Measurements from ENCODE around the gene PPM1N.

Gene PPM1N

DNA sequence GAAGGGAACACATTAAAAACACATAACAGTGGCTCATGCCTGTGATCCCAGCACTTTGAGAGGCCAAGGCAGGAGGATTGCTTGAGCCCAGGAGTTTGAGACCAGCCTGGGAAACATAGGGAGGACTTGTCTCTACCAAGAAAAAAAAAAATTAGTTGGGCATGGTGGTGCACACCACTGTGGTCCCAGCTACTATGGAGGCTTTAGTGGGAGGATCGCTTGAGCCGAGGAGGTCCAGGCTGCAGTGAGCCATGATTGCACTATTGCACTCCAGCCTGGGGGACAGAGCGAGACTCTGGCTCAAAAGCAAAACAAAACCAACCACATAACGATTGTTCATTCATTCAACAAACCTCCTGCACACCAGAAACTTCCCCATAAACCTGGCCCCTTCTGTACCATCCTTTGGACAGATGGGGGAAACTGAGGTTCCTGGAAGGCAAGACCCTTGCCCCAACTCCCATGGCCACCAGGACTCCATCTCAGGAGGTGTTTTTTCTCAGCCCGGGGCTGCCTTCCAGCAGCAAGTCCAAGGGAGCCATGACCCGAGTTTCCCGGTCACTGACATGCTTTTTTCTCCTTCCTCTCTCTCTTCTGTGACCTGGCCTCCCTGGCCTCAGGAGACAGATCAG is 26.2 kb upstream of the PPM1N start:
- FAIRE-seq = no peak
- no peak for TF ChIP-seq POLR2A (IDR thresholded peaks at IDR 0.05; ENCODE audit: low read depth, low read length)
- no peak for TF ChIP-seq POLR2AphosphoS5 (IDR thresholded peaks at IDR 0.05; ENCODE audit: low read depth, low read length)
- no peak for TF ChIP-seq TAF1 (IDR thresholded peaks at IDR 0.05; ENCODE audit: borderline replicate concordance, low read depth, low read length)

DNA sequence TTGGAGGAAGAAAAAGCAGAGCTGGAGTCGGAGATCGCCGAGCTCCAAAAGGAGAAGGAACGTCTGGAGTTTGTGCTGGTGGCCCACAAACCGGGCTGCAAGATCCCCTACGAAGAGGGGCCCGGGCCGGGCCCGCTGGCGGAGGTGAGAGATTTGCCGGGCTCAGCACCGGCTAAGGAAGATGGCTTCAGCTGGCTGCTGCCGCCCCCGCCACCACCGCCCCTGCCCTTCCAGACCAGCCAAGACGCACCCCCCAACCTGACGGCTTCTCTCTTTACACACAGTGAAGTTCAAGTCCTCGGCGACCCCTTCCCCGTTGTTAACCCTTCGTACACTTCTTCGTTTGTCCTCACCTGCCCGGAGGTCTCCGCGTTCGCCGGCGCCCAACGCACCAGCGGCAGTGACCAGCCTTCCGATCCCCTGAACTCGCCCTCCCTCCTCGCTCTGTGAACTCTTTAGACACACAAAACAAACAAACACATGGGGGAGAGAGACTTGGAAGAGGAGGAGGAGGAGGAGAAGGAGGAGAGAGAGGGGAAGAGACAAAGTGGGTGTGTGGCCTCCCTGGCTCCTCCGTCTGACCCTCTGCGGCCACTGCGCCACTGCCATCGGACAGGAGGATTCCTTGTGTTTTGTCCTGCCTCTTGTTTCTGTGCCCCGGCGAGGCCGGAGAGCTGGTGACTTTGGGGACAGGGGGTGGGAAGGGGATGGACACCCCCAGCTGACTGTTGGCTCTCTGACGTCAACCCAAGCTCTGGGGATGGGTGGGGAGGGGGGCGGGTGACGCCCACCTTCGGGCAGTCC is 25.5 kb upstream of the PPM1N start:
- no peak for TF ChIP-seq POLR2AphosphoS5 (IDR thresholded peaks at IDR 0.05; ENCODE audit: low read depth, low read length)
- no peak for TF ChIP-seq TAF1 (IDR thresholded peaks at IDR 0.05; ENCODE audit: borderline replicate concordance, low read depth, low read length)
- TF ChIP-seq POLR2A (IDR thresholded peaks at IDR 0.05; ENCODE audit: low read depth, low read length) = no peak
- no peak for DNase-seq (ENCODE audit: insufficient read length)
- no peak for FAIRE-seq

More for the DNA sequence above, 26.2 kb upstream of the PPM1N start:
- DNase-seq (ENCODE audit: insufficient read length) = no peak

DNA sequence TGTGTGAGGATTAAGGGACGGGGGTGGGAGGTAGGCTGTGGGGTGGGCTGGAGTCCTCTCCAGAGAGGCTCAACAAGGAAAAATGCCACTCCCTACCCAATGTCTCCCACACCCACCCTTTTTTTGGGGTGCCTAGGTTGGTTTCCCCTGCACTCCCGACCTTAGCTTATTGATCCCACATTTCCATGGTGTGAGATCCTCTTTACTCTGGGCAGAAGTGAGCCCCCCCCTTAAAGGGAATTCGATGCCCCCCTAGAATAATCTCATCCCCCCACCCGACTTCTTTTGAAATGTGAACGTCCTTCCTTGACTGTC is 24.9 kb upstream of the PPM1N start:
- DNase-seq (ENCODE audit: insufficient read length) (no peak), FAIRE-seq (no peak)
- TF ChIP-seq POLR2AphosphoS5 (IDR thresholded peaks at IDR 0.05; ENCODE audit: low read depth, low read length) (no peak), TAF1 (IDR thresholded peaks at IDR 0.05; ENCODE audit: borderline replicate concordance, low read depth, low read length) (no peak), POLR2A (IDR thresholded peaks at IDR 0.05; ENCODE audit: low read depth, low read length) (no peak)

DNA sequence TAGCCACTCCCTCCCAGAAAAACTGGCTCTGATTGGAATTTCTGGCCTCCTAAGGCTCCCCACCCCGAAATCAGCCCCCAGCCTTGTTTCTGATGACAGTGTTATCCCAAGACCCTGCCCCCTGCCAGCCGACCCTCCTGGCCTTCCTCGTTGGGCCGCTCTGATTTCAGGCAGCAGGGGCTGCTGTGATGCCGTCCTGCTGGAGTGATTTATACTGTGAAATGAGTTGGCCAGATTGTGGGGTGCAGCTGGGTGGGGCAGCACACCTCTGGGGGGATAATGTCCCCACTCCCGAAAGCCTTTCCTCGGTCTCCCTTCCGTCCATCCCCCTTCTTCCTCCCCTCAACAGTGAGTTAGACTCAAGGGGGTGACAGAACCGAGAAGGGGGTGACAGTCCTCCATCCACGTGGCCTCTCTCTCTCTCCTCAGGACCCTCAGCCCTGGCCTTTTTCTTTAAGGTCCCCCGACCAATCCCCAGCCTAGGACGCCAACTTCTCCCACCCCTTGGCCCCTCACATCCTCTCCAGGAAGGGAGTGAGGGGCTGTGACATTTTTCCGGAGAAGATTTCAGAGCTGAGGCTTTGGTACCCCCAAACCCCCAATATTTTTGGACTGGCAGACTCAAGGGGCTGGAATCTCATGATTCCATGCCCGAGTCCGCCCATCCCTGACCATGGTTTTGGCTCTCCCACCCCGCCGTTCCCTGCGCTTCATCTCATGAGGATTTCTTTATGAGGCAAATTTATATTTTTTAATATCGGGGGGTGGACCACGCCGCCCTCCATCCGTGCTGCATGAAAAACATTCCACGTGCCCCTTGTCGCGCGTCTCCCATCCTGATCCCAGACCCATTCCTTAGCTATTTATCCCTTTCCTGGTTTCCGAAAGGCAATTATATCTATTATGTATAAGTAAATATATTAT is 24.3 kb upstream of the PPM1N start:
- TF ChIP-seq TAF1 (IDR thresholded peaks at IDR 0.05; ENCODE audit: borderline replicate concordance, low read depth, low read length) (no peak), POLR2AphosphoS5 (IDR thresholded peaks at IDR 0.05; ENCODE audit: low read depth, low read length) (no peak), POLR2A (IDR thresholded peaks at IDR 0.05; ENCODE audit: low read depth, low read length) (no peak)
- FAIRE-seq (no peak), DNase-seq (ENCODE audit: insufficient read length) (no peak)

DNA sequence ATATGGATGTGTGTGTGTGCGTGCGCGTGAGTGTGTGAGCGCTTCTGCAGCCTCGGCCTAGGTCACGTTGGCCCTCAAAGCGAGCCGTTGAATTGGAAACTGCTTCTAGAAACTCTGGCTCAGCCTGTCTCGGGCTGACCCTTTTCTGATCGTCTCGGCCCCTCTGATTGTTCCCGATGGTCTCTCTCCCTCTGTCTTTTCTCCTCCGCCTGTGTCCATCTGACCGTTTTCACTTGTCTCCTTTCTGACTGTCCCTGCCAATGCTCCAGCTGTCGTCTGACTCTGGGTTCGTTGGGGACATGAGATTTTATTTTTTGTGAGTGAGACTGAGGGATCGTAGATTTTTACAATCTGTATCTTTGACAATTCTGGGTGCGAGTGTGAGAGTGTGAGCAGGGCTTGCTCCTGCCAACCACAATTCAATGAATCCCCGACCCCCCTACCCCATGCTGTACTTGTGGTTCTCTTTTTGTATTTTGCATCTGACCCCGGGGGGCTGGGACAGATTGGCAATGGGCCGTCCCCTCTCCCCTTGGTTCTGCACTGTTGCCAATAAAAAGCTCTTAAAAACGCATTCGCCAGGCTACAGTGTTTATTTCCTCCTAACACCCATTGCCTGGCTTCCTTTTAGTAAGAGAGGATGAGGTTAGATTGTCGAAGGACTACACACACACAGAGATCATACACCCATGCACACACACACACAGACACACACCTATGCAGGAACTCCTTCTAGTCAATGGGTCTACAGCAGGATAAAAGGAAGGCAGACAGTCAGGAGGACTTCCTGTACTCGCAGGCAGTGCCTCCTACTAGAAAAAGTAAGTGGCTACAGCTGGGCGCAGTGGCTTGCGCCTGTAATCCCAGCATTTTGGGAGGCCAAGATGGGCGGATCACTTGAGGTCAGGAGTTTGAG is 23.4 kb upstream of the PPM1N start:
- TF ChIP-seq TAF1 (IDR thresholded peaks at IDR 0.05; ENCODE audit: borderline replicate concordance, low read depth, low read length) (no peak), POLR2AphosphoS5 (IDR thresholded peaks at IDR 0.05; ENCODE audit: low read depth, low read length) (no peak)
- FAIRE-seq = no peak
- DNase-seq (ENCODE audit: insufficient read length) = no peak

DNA sequence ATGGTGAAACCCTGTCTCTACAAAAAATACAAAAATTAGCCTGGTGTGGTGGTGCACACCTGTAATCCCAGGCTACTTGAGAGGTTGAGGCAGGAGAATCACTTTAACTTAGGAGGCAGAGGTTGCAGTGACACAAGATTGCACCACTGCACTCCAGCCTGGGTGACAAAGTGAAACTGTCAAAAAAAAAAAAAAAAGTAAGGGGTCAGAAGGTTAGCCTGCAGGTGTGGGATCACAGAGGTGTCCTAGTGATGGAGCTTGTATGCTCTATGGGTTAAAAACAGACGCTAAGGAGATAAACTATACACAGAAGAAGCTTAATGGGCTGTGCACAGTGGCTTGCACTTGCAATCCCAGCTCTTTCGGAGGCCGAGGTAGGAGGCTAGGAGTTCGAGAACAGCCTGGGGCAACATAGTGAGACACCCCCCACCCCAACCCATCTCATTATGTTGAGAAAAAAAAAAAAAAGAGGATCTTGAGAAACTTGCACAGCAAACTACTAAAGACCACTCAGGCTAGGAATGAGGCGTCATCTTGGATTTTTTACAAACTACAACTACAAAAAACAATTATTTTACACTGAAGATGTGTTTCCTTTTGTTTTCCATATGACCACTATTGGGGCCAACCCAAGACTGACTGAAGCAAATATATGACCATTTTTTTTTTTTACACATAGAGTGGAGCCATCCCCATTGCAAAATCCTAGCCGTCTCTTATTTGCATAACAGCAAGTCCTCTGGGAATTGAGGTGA is 22.5 kb upstream of the PPM1N start:
- no peak for TF ChIP-seq POLR2AphosphoS5 (IDR thresholded peaks at IDR 0.05; ENCODE audit: low read depth, low read length)
- no peak for TF ChIP-seq TAF1 (IDR thresholded peaks at IDR 0.05; ENCODE audit: borderline replicate concordance, low read depth, low read length)
- no peak for TF ChIP-seq POLR2A (IDR thresholded peaks at IDR 0.05; ENCODE audit: low read depth, low read length)
- FAIRE-seq = no peak
- no peak for DNase-seq (ENCODE audit: insufficient read length)

DNA sequence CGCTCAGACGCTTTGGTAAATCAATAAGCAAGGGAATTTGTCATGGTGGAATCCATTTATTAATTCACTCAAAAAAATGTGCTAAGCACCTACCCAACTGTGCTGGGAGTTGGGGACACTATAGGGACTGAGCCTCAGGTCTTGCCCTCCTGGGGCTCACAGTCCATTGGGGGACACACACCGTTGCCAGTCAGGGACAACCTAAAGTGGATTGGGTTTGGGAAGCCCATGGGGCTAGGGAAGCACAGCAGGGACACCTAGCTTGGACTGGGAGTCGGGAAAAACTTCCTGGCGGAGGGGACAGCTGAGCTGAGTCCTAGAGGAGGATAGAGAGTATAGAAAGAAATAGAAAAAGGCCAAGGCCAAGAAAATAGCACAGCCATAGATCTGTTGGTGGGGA is 21.9 kb upstream of the PPM1N start:
- no peak for FAIRE-seq
- no peak for TF ChIP-seq POLR2AphosphoS5 (IDR thresholded peaks at IDR 0.05; ENCODE audit: low read depth, low read length)
- no peak for TF ChIP-seq TAF1 (IDR thresholded peaks at IDR 0.05; ENCODE audit: borderline replicate concordance, low read depth, low read length)
- TF ChIP-seq POLR2A (IDR thresholded peaks at IDR 0.05; ENCODE audit: low read depth, low read length) = no peak
- DNase-seq (ENCODE audit: insufficient read length) = no peak

DNA sequence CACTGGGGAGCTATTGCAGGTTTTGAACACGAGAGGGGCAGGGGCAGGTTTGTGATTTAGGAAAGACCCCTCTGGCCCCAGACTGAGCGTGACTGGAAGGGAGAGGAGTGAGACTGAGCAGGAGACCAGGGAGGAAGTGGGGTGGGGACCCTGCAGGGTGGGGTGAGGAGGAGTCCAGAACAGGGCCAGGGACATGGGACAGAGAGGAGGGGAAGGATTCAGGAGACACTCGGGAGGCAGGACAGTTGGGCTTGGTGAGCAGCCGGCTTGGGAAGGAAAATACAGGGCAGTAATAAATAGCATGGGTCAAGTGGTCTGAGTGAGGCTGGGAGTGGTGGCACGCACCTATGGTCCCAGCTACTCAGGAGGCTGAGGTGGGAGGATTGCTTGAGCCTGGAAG is 21.1 kb upstream of the PPM1N start:
- no peak for FAIRE-seq
- TF ChIP-seq POLR2AphosphoS5 (IDR thresholded peaks at IDR 0.05; ENCODE audit: low read depth, low read length) = no peak
- no peak for TF ChIP-seq TAF1 (IDR thresholded peaks at IDR 0.05; ENCODE audit: borderline replicate concordance, low read depth, low read length)
- TF ChIP-seq POLR2A (IDR thresholded peaks at IDR 0.05; ENCODE audit: low read depth, low read length) = no peak

DNA sequence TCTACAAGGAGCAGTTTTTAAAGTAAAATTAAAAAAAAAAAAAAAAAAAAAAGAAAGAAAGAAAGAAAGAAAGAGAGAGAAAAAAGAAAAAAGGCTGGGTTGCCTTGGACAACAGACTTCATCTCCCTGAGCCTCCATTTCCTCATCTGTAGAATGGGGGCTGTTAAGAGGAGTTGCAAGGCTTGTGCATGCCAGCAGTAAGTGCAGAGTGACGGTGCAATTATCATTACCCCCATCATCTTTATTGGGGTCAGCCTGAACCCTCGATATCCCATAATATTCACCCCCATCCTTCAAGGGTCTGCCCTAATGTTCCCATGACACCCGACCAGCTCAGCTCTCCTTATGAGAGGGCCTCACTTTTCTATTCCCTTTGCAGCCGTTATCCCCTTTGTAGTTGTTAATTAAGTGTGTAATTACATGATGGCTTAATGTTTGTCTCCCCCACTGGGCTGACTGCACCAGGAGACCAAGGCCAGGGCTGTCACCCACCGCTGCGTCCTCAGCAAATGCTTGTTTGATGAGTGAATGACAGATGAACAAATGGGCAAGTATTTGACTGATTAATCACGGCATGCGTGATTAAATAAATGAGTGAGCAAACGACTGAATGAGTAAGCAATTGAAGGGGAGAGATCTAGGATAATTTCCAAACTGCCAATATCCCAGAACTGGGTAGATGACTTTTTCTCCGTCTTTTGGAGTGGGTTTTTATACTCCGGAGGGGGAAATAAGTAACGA is 20.4 kb upstream of the PPM1N start:
- DNase-seq (ENCODE audit: insufficient read length) (no peak), FAIRE-seq (no peak)
- TF ChIP-seq POLR2A (IDR thresholded peaks at IDR 0.05; ENCODE audit: low read depth, low read length) (no peak), POLR2AphosphoS5 (IDR thresholded peaks at IDR 0.05; ENCODE audit: low read depth, low read length) (no peak), TAF1 (IDR thresholded peaks at IDR 0.05; ENCODE audit: borderline replicate concordance, low read depth, low read length) (no peak)

More for the DNA sequence above, 21.1 kb upstream of the PPM1N start:
- no peak for DNase-seq (ENCODE audit: insufficient read length)

Data from GM12892 (cell line).